ENCODE measurements around the gene BRIP1.

DNA sequence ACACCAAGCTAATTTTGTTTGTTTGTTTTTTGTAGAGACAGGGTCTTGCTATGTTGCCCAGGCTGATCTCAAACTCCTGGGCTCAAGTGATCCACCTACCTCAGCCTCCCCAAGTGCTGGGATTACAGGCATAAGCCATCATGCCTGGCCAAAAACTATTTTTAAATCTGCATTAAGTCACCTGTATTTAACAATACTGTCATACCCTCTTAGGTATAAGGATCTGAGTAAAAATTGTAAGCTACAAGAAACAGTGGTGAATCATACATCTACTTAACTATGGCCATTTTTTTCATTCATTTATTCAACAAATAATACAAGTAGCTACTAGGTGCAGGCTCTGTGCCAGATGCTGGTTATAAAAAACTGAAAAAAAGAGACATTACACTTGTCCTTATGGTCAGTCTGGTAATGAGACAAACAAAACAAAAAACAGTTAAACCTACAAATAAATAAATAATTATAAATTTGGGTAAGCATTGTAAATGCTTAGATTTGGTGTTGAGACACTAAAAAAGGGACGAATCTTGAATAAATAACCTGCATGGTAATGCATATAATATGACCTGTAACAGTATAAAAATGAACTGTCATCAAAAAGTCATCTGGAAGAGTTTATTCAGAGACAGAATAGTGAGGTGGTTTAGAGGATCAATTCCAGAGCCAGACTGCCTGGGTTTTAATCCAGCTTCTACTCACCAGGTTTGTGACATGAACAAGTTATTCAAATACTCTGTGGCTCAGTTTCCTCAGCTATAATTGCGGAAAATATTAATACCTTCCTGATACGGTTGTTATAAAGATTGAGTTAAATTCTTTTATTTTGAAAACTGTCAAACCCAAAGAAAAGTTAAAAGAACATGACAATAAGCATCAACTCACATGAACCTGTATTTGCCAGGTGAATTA lies 26.8 kb downstream of the BRIP1 start:
- no peak for TF ChIP-seq EZH2 (IDR thresholded peaks at IDR 0.05; ENCODE audit: insufficient read depth, low read length)
- TF ChIP-seq, protein P1, sequence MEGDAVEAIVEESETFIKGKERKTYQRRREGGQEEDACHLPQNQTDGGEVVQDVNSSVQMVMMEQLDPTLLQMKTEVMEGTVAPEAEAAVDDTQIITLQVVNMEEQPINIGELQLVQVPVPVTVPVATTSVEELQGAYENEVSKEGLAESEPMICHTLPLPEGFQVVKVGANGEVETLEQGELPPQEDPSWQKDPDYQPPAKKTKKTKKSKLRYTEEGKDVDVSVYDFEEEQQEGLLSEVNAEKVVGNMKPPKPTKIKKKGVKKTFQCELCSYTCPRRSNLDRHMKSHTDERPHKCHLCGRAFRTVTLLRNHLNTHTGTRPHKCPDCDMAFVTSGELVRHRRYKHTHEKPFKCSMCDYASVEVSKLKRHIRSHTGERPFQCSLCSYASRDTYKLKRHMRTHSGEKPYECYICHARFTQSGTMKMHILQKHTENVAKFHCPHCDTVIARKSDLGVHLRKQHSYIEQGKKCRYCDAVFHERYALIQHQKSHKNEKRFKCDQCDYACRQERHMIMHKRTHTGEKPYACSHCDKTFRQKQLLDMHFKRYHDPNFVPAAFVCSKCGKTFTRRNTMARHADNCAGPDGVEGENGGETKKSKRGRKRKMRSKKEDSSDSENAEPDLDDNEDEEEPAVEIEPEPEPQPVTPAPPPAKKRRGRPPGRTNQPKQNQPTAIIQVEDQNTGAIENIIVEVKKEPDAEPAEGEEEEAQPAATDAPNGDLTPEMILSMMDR (IDR thresholded peaks at IDR 0.05; ENCODE audit: insufficient read depth, low read depth, low read length), result no peak
